ACC112 (cell line): Measurements from ENCODE around the gene PARD3B.
A peak's percentile ranks its signal among the peaks of the same experiment; 100 is the strongest.

Experiments used
- H2AFZ ChIP-seq: fragments of 200-600 bp; sonication (generic); one replicate; pipeline ENCODE4 v1.6.0; 2017; ENCODE audit warnings: antibody characterized with exemption, low read length; ENCODE audit not compliant: unreplicated experiment
- H3K27ac ChIP-seq: fragments of 200-600 bp; sonication (generic); 2 replicates; pipeline ENCODE4 v1.5.1; 2014; ENCODE audit warnings: low read depth, mild to moderate bottlenecking, antibody characterized with exemption, low read length, moderate library complexity
- H3K27me3 ChIP-seq: fragments of 200-600 bp; sonication (generic); 2 replicates; pipeline ENCODE4 v1.6.1; 2014; ENCODE audit warnings: mild to moderate bottlenecking, antibody characterized with exemption, low read length, moderate library complexity, mixed read lengths; ENCODE audit not compliant: insufficient read depth
- H3K36me3 ChIP-seq: fragments of 200-600 bp; sonication (generic); 2 replicates; pipeline ENCODE4 v1.6.1; 2016; ENCODE audit warnings: mild to moderate bottlenecking, antibody characterized with exemption, low read length, moderate library complexity, mixed read lengths; ENCODE audit not compliant: insufficient read depth
- H3K4me1 ChIP-seq: fragments of 200-600 bp; sonication (generic); one replicate; pipeline ENCODE4 v1.6.1; 2016; ENCODE audit warnings: low read length, mixed read lengths; ENCODE audit not compliant: insufficient read depth, unreplicated experiment, control insufficient read depth
- H3K4me3 ChIP-seq: fragments of 200-600 bp; sonication (generic); 2 replicates; pipeline ENCODE4 v1.5.1; 2014; ENCODE audit warnings: mild to moderate bottlenecking, low read depth, low read length
- H3K79me2 ChIP-seq: fragments of 200-600 bp; sonication (generic); one replicate; pipeline ENCODE4 v1.6.0; 2016; ENCODE audit warnings: low read length; ENCODE audit not compliant: control insufficient read depth, unreplicated experiment, insufficient read depth

The PARD3B gene

DNA sequence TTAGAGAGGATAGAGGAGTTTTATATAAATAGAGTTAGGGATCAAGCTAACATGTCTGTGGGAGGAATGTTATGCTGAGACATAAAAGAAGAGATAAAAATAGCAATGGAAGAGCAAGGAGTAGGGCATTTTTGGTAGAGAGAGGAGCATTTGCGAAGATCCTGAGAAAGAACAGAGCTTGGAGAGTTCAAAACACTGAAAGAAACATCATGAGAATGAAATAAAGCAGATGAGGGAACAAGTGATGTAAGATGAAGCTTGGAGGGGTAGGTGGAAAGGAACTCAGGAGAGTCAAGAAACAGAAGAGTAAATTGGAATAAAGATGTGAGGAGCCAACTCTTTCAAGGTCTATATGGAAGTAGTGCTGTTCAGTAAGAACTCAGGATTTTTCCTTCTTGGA lies 308.6 kb downstream of the PARD3B start:
- Histone ChIP-seq H3K4me3 (no peak overlapping the region), H3K36me3 (no peaks in the 10 kb centered on the region), H2AFZ (no peak overlapping the region)

DNA sequence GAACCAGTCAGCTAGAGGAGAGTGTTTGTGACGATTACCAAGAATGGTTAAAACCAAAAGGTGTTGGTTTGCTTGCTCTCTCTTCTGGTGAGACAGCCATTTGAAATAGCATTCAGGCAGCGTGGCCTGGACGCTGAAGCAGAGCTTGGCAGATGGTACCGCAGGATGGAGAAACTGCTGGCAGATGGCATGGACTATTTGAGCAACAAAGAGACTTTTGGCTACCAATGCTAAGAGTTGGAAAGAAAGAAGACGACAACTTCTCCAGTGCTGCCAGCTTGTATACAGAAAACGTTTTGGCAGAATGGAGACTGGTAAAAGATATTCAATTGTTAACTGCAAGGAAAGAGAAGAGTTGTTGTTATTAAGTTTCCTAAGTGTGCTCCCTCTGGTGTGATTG lies 315.0 kb downstream of the PARD3B start:
- Histone ChIP-seq H2AFZ (no peak overlapping the region), H3K27me3 (no peaks in the 10 kb centered on the region), H3K4me3 (no peak overlapping the region), H3K36me3 (no peaks in the 10 kb centered on the region), H3K4me1 (no peaks in the 10 kb centered on the region), H3K27ac (no peak overlapping the region), H3K79me2 (no peaks in the 10 kb centered on the region)

More for the DNA sequence above, 308.6 kb downstream of the PARD3B start:
- Histone ChIP-seq H3K27me3 (no peaks in the 10 kb centered on the region), H3K27ac (no peak overlapping the region), H3K79me2 (no peaks in the 10 kb centered on the region), H3K4me1 (no peaks in the 10 kb centered on the region)

DNA sequence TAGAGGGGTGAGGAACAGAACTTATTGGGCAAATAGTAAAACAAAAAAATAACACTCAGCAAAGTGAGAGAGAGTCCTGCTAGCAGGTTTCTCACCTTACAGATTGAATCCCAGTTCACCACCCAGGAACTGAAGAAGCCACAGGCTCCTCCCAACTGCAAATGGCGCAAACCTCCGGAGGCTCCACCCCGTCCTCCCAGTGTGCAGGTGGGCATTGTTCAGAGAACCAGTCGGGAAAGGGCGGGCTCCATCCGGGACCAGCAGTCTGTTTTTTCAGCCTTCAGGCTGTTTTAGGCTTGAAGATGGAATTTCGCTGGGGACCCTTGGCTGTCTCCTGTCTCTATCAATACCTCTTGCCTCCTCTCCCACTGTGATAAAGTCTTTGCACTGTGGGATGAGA lies 317.5 kb downstream of the PARD3B start:
- H3K36me3 ChIP-seq = no peaks in the 10 kb centered on the region
- no peak overlapping the region for H2AFZ ChIP-seq
- no peaks in the 10 kb centered on the region for H3K79me2 ChIP-seq
- H3K27me3 ChIP-seq = no peaks in the 10 kb centered on the region
- no peak overlapping the region for H3K4me3 ChIP-seq
- H3K4me1 ChIP-seq = no peaks in the 10 kb centered on the region
- H3K27ac ChIP-seq = no peak overlapping the region

DNA sequence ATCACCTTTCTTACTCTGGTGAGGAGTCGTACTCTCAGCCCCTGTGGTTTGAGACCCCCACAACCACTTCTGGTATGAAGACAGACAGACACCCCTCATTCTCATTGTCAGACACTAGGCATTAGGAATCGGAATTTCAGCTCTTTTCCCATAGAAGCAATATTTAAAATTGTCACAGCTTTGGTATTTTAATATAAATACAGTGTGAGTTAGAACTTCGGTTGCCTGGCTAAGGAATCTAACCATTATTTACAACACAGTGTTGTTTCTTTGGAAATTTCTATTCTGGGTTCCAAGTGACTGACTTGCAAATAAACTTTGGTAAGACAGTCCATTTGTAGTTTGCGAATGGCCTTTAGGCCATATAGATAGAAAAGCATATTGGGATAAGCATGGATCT lies 318.1 kb downstream of the PARD3B start:
- no peaks in the 10 kb centered on the region for H3K79me2 ChIP-seq
- no peak overlapping the region for H3K4me3 ChIP-seq
- H3K4me1 ChIP-seq = no peaks in the 10 kb centered on the region
- no peaks in the 10 kb centered on the region for H3K27me3 ChIP-seq
- H3K27ac ChIP-seq = no peak overlapping the region
- H2AFZ ChIP-seq = no peak overlapping the region
- no peaks in the 10 kb centered on the region for H3K36me3 ChIP-seq

DNA sequence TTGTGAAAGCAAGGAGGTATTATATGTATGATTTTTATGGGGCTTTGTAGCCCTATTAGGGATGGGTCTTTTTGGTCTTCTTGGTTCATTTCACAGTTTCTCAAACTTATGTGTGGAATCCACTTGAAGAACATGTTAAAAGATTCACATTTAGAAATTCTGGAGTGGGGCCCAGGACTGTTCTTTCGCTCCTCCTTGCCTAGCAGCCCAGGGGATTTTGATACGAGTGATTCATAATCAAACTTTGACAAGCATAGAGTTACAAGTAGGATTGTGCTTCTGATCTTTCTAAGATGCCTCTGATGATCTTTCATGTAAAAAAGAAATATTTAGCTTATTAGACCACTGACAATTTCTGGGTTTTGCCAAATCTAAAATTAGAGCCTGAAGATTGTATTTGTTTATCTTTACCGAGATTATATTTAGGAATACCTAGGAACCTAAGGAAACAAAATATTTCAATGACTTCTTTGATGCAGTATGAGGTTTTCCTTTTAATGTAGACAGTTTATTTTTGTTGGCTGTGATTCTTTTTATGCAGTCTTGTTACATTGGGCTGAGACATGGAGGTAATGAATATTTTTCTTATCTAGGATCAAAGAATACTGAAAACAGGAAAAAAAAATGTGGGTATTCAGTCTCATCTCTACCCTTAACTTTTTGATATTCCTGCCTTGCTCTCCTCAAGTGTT lies 324.0 kb downstream of the PARD3B start:
- peaks cover 22% of the 10 kb centered on the region for H3K4me1 ChIP-seq
- H3K36me3 ChIP-seq = no peaks in the 10 kb centered on the region
- no peak overlapping the region for H2AFZ ChIP-seq
- no peaks in the 10 kb centered on the region for H3K27me3 ChIP-seq
- H3K27ac ChIP-seq = peak overlapping the region; percentile 4; the same call in 1 of the 2 replicates
- H3K4me3 ChIP-seq = peak overlapping the region; percentile 23
- no peaks in the 10 kb centered on the region for H3K79me2 ChIP-seq

DNA sequence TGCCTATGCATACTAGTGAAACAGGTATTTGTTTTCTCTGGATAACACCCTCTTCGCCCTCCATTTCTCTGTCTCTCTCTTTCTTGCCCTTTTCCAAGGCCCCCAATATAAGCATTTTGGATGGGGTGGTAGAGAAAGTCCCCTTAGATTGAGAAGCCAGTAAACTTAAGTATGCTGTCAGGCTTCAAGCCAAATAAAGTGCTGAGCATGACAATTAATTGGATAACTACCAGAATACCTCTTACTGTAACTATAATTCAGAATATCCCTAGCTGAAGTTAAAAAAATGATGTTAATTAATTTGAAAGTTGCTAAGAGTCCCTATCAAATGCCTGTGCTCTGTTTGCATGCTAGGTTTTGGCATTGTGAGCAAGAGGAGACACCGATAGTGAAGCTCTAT lies 324.8 kb downstream of the PARD3B start:
- Histone ChIP-seq H3K4me3 (0 out of 2 replicates have a peak overlapping the region, but pooled peaks have one; percentile 23), H3K36me3 (no peaks in the 10 kb centered on the region), H2AFZ (no peak overlapping the region), H3K27ac (no peak overlapping the region), H3K27me3 (no peaks in the 10 kb centered on the region), H3K79me2 (no peaks in the 10 kb centered on the region), H3K4me1 (peaks cover 22% of the 10 kb centered on the region)

DNA sequence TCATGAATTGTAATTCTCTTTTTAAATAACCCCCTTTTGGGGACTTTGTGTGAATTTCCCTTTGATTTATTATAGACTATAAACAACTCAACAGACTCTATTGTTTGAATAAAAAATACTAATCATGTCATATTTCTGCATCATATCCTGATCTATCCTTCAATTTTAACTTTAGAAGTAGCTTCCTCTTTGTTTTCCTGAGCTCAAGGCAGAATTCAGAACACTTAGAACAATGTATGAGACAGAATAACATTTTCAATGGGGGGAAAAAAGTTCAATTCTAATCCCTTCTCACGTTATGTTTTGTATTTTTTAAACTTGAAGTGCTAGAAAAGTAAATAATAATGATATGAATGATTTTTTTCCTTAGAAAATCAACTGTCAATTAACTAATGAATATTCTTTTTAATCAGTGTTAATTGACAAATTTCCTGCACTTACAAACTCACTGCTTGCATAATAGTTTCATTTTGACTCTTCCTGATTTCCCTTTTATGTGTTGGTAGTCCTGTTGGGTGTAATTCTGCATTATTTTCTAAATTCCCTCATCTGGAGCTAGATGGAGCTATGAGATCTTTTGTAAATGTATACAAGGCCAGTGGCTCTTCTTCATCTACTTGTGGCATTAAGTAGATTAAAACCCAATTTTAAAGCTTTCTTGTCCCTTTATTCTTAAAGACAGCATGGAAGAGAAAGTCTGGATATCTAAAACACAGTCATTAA lies 326.1 kb downstream of the PARD3B start:
- peaks cover 22% of the 10 kb centered on the region for H3K4me1 ChIP-seq
- no peak overlapping the region for H2AFZ ChIP-seq
- H3K27ac ChIP-seq = no peak overlapping the region
- H3K27me3 ChIP-seq = no peaks in the 10 kb centered on the region
- no peaks in the 10 kb centered on the region for H3K79me2 ChIP-seq
- no peaks in the 10 kb centered on the region for H3K36me3 ChIP-seq
- H3K4me3 ChIP-seq = peak overlapping the region; percentile 22; the same call in 1 of the 2 replicates

DNA sequence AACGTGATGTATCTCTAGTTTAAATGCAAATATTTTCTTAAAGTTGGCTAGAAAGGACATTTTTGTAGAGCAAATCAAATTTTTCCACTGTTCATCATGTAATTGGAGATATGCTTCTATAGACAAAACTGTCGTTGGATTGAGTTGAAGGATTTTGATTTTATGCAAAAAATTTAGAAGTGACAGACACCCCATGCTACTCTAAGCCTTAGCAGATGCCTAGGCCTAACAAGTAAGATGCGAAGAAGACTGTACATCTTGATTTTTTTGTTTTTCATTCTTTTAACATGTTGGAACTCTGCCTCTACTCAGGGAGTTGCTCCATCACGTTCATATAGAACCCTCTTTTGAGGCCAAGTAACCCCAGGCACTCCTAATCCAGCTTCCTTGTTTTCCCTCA lies 331.0 kb downstream of the PARD3B start:
- no peak overlapping the region for H2AFZ ChIP-seq
- no peaks in the 10 kb centered on the region for H3K27me3 ChIP-seq
- H3K4me3 ChIP-seq = no peak overlapping the region
- no peak overlapping the region for H3K27ac ChIP-seq
- no peaks in the 10 kb centered on the region for H3K36me3 ChIP-seq
- H3K79me2 ChIP-seq = no peaks in the 10 kb centered on the region
- peaks cover under 1% of the 10 kb centered on the region for H3K4me1 ChIP-seq

DNA sequence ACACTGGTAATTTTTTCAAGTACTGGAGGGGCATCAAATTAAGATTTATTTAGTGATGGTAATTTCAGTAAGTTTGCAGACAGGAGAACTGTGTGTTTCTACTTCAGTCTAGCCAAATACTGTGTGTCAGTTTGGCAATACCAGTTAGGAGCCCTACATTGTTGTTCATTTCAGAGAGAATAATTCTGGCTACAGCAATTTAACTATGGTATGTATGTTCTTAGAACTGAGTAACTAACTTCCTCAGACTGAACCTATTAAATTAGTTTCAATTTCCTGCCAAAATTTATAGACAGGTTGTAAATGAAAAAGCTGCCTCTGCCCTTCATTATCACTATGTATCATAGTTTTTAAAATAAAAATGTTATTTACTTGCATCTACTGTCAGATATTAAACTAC lies 332.4 kb downstream of the PARD3B start:
- H2AFZ ChIP-seq = no peak overlapping the region
- H3K27me3 ChIP-seq = no peaks in the 10 kb centered on the region
- no peaks in the 10 kb centered on the region for H3K4me1 ChIP-seq
- H3K79me2 ChIP-seq = no peaks in the 10 kb centered on the region
- H3K36me3 ChIP-seq = no peaks in the 10 kb centered on the region
- no peak overlapping the region for H3K4me3 ChIP-seq
- H3K27ac ChIP-seq = no peak overlapping the region

DNA sequence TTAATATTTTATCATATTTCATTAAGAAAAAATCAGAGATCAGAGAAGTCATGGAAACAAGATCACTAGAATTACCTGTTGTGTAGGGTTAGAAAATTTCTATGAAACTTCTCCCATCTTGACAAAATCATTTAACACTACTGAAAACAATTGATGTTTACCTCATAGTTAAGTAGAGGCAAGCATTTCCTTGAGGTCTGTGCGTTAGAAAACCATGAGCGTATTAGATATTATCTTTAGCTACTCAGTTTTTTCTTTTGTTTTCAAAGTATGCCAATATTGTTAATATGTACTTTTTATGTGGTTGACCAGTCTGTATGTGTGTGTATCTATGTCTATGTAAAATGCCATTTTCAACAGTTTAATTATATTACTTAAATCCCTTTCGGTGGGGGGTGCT lies 335.7 kb downstream of the PARD3B start:
- H3K36me3 ChIP-seq = no peaks in the 10 kb centered on the region
- no peak overlapping the region for H3K27ac ChIP-seq
- no peak overlapping the region for H2AFZ ChIP-seq
- H3K4me3 ChIP-seq = no peak overlapping the region
- H3K4me1 ChIP-seq = no peaks in the 10 kb centered on the region
- no peaks in the 10 kb centered on the region for H3K79me2 ChIP-seq
- H3K27me3 ChIP-seq = no peaks in the 10 kb centered on the region

DNA sequence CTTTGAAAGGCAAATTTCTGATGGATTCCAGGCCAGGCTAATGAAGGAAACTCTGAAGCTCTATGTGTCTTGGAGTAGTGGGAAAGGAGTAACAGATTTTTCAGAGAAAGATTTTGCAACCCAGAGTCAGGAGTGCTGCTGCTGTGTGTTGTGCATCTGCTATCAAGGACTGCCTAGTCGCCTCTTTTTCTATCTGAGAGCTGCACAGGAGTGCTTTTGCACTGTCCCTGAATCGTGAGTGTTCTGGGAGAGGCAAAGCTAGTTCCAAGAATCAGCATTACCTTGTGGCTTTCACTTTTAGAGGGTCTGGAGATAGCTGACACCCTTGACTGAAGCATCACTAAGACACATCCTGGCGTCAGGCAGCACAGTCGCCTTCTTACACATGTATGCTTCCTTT lies 336.4 kb downstream of the PARD3B start:
- H3K4me3 ChIP-seq = no peak overlapping the region
- no peaks in the 10 kb centered on the region for H3K4me1 ChIP-seq
- no peaks in the 10 kb centered on the region for H3K27me3 ChIP-seq
- H3K36me3 ChIP-seq = no peaks in the 10 kb centered on the region
- H2AFZ ChIP-seq = no peak overlapping the region
- no peaks in the 10 kb centered on the region for H3K79me2 ChIP-seq
- H3K27ac ChIP-seq = no peak overlapping the region
